ENCODE data around the gene SPARC.

The SPARC gene

DNA sequence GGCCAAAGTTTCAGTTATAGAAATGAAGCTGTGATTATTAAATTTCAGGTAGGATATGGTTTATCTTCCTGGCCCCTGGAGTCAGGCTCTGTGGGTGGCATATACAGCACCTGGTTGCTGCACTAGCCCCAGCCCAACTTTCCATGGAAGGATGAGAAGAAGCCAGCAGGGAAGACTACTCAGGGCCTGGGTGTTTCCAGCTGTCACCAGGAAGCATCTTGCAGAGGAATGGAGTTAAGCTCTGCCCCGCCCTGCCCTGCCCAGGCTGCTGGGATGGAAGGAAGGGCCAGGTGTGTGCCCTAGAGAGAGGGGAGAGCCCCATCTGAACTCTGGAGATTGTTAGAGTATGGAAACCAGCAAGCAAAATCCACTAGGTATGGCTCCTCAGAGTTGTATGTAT, 52.8 kb downstream of the SPARC start:
- no peak overlapping the region for H3K4me3 ChIP-seq (ENCODE audit: low read length in 2 of 2)
- no peaks in the 10 kb centered on the region for H3K36me3 ChIP-seq (ENCODE audit: control insufficient read depth in 2 of 2, insufficient read depth in 2 of 2, low read length in 2 of 2)

GRCh38 chr5:151632941-151633340, 53.8 kb downstream of the SPARC start:
- Histone ChIP-seq H3K4me1 (ENCODE audit: control insufficient read depth, insufficient read depth, low read length) (peaks cover 3% of the 10 kb centered on the region), H3K27me3 (ENCODE audit: control insufficient read depth in 1 of 2, insufficient read depth in 2 of 2, low read length in 2 of 2) (peaks cover 0 to 2% of the 10 kb centered on the region in 2 donors), H3K27ac (ENCODE audit: low read length) (no peak overlapping the region), H3K9ac (ENCODE audit: low read length in 2 of 2) (no peak overlapping the region), H3K9me3 (ENCODE audit: control insufficient read depth in 2 of 2, low read length in 2 of 2) (no peaks in the 10 kb centered on the region), H3K4me3 (ENCODE audit: low read length in 2 of 2) (no peak overlapping the region), H3K36me3 (ENCODE audit: control insufficient read depth in 2 of 2, insufficient read depth in 2 of 2, low read length in 2 of 2) (no peaks in the 10 kb centered on the region)

More for the DNA sequence above, 52.8 kb downstream of the SPARC start:
- Histone ChIP-seq H3K9me3 (ENCODE audit: control insufficient read depth in 2 of 2, low read length in 2 of 2) (no peaks in the 10 kb centered on the region), H3K27ac (ENCODE audit: low read length) (no peak overlapping the region), H3K4me1 (ENCODE audit: control insufficient read depth, insufficient read depth, low read length) (no peaks in the 10 kb centered on the region), H3K27me3 (ENCODE audit: control insufficient read depth in 1 of 2, insufficient read depth in 2 of 2, low read length in 2 of 2) (peaks cover 0 to 2% of the 10 kb centered on the region in 2 donors), H3K9ac (ENCODE audit: low read length in 2 of 2) (no peak overlapping the region)

- H3K36me3 ChIP-seq (ENCODE audit: control insufficient read depth in 2 of 2, insufficient read depth in 2 of 2, low read length in 2 of 2): no peaks in the 10 kb centered on the region
- peaks cover 0 to 2% of the 10 kb centered on the region in 2 donors for H3K27me3 ChIP-seq (ENCODE audit: control insufficient read depth in 1 of 2, insufficient read depth in 2 of 2, low read length in 2 of 2)
- H3K9me3 ChIP-seq (ENCODE audit: control insufficient read depth in 2 of 2, low read length in 2 of 2): no peaks in the 10 kb centered on the region
- no peak overlapping the region for H3K27ac ChIP-seq (ENCODE audit: low read length)
- H3K4me3 ChIP-seq (ENCODE audit: low read length in 2 of 2): no peak overlapping the region
- peaks cover 3% of the 10 kb centered on the region for H3K4me1 ChIP-seq (ENCODE audit: control insufficient read depth, insufficient read depth, low read length)
- H3K9ac ChIP-seq (ENCODE audit: low read length in 2 of 2): no peak overlapping the region
Observed at GRCh38 chr5:151632524-151632923, 54.2 kb downstream of the SPARC start.

DNA sequence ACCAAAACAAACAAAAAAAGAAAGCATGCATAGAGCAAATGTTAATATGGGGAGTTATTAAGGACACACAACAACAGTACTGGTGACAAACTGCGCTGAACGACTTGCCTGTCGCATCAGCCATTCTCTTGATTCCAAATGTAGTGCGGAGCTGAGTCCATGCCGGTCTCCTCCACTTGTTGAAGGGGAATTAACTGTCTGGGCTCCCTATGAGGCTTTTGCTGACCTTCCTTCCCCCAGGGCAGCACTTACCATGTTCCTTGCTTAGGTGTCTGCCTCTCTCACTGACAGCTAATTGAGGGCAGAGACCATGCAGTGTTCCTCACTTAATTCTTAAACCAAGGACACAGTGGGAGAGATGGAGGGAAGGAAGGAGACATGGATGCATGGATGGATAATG, 54.8 kb downstream of the SPARC start:
- H3K36me3 ChIP-seq (ENCODE audit: control insufficient read depth in 2 of 2, insufficient read depth in 2 of 2, low read length in 2 of 2): no peaks in the 10 kb centered on the region
- H3K27me3 ChIP-seq (ENCODE audit: control insufficient read depth in 1 of 2, insufficient read depth in 2 of 2, low read length in 2 of 2): peaks cover 0 to 2% of the 10 kb centered on the region in 2 donors
- H3K9ac ChIP-seq (ENCODE audit: low read length in 2 of 2): no peak overlapping the region
- H3K4me1 ChIP-seq (ENCODE audit: control insufficient read depth, insufficient read depth, low read length): peaks cover 3% of the 10 kb centered on the region
- no peak overlapping the region for H3K4me3 ChIP-seq (ENCODE audit: low read length in 2 of 2)
- no peak overlapping the region for H3K27ac ChIP-seq (ENCODE audit: low read length)
- no peaks in the 10 kb centered on the region for H3K9me3 ChIP-seq (ENCODE audit: control insufficient read depth in 2 of 2, low read length in 2 of 2)

GRCh38 chr5:151630088-151630487, 56.6 kb downstream of the SPARC start:
- peaks cover 3% of the 10 kb centered on the region for H3K4me1 ChIP-seq (ENCODE audit: control insufficient read depth, insufficient read depth, low read length)
- H3K9ac ChIP-seq (ENCODE audit: low read length in 2 of 2): no peak overlapping the region
- peaks cover 0 to 2% of the 10 kb centered on the region in 2 donors for H3K27me3 ChIP-seq (ENCODE audit: control insufficient read depth in 1 of 2, insufficient read depth in 2 of 2, low read length in 2 of 2)
- no peak overlapping the region for H3K4me3 ChIP-seq (ENCODE audit: low read length in 2 of 2)
- no peaks in the 10 kb centered on the region for H3K36me3 ChIP-seq (ENCODE audit: control insufficient read depth in 2 of 2, insufficient read depth in 2 of 2, low read length in 2 of 2)
- no peak overlapping the region for H3K27ac ChIP-seq (ENCODE audit: low read length)
- no peaks in the 10 kb centered on the region for H3K9me3 ChIP-seq (ENCODE audit: control insufficient read depth in 2 of 2, low read length in 2 of 2)

GRCh38 chr5:151628112-151628823, 58.4 kb downstream of the SPARC start:
- H3K9me3 ChIP-seq (ENCODE audit: control insufficient read depth in 2 of 2, low read length in 2 of 2): no peaks in the 10 kb centered on the region
- H3K27ac ChIP-seq (ENCODE audit: low read length): no peak overlapping the region
- H3K36me3 ChIP-seq (ENCODE audit: control insufficient read depth in 2 of 2, insufficient read depth in 2 of 2, low read length in 2 of 2): no peaks in the 10 kb centered on the region
- peaks cover 0 to 2% of the 10 kb centered on the region in 2 donors for H3K27me3 ChIP-seq (ENCODE audit: control insufficient read depth in 1 of 2, insufficient read depth in 2 of 2, low read length in 2 of 2)
- H3K9ac ChIP-seq (ENCODE audit: low read length in 2 of 2): no peak overlapping the region
- peaks cover 3% of the 10 kb centered on the region for H3K4me1 ChIP-seq (ENCODE audit: control insufficient read depth, insufficient read depth, low read length)
- no peak overlapping the region for H3K4me3 ChIP-seq (ENCODE audit: low read length in 2 of 2)

DNA sequence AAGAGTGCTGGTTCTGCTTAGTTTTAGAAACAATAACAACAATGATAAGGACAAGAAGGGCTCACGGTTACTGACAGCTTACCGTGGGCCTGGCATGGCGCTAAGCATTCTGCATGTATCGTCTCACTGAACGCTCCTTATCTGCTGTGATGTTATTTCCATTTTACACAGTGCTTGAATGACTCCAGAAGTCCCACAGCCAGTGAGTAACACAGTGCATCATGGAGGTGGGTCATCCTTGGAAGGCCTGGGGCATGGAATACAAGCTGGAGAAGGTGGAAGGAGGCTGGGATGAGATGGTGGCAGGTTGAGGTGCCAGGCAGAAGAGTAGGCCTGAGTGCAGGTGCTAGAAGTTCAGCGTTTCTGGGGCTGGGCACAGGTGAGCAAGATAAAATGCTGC, 59.1 kb downstream of the SPARC start:
- H3K27me3 ChIP-seq (ENCODE audit: control insufficient read depth in 1 of 2, insufficient read depth in 2 of 2, low read length in 2 of 2): peaks cover 0 to 3% of the 10 kb centered on the region in 2 donors
- no peak overlapping the region for H3K27ac ChIP-seq (ENCODE audit: low read length)
- H3K4me3 ChIP-seq (ENCODE audit: low read length in 2 of 2): no peak overlapping the region

GRCh38 chr5:151625285-151625684, 61.4 kb downstream of the SPARC start:
- Histone ChIP-seq H3K27ac (ENCODE audit: low read length) (no peak overlapping the region), H3K4me1 (ENCODE audit: control insufficient read depth, insufficient read depth, low read length) (peaks cover 3% of the 10 kb centered on the region), H3K9ac (ENCODE audit: low read length in 2 of 2) (no peak overlapping the region), H3K36me3 (ENCODE audit: control insufficient read depth in 2 of 2, insufficient read depth in 2 of 2, low read length in 2 of 2) (no peaks in the 10 kb centered on the region), H3K9me3 (ENCODE audit: control insufficient read depth in 2 of 2, low read length in 2 of 2) (no peaks in the 10 kb centered on the region), H3K4me3 (ENCODE audit: low read length in 2 of 2) (no peak overlapping the region), H3K27me3 (ENCODE audit: control insufficient read depth in 1 of 2, insufficient read depth in 2 of 2, low read length in 2 of 2) (peaks cover 0 to 5% of the 10 kb centered on the region in 2 donors)

More for the DNA sequence above, 59.1 kb downstream of the SPARC start:
- Histone ChIP-seq H3K9me3 (ENCODE audit: control insufficient read depth in 2 of 2, low read length in 2 of 2) (no peaks in the 10 kb centered on the region), H3K4me1 (ENCODE audit: control insufficient read depth, insufficient read depth, low read length) (peaks cover 3% of the 10 kb centered on the region), H3K36me3 (ENCODE audit: control insufficient read depth in 2 of 2, insufficient read depth in 2 of 2, low read length in 2 of 2) (no peaks in the 10 kb centered on the region), H3K9ac (ENCODE audit: low read length in 2 of 2) (no peak overlapping the region)

- no peak overlapping the region for H3K4me3 ChIP-seq (ENCODE audit: low read length in 2 of 2)
- peaks cover 3% of the 10 kb centered on the region for H3K4me1 ChIP-seq (ENCODE audit: control insufficient read depth, insufficient read depth, low read length)
- H3K27ac ChIP-seq (ENCODE audit: low read length): no peak overlapping the region
Observed at GRCh38 chr5:151624476-151624875, 62.2 kb downstream of the SPARC start.

GRCh38 chr5:151622367-151623088, 64.2 kb downstream of the SPARC start:
- H3K4me3 ChIP-seq (ENCODE audit: low read length in 2 of 2): no peak overlapping the region
- no peak overlapping the region for H3K27ac ChIP-seq (ENCODE audit: low read length)
- no peaks in the 10 kb centered on the region for H3K36me3 ChIP-seq (ENCODE audit: control insufficient read depth in 2 of 2, insufficient read depth in 2 of 2, low read length in 2 of 2)
- H3K4me1 ChIP-seq (ENCODE audit: control insufficient read depth, insufficient read depth, low read length): no peaks in the 10 kb centered on the region
- peaks cover 0 to 7% of the 10 kb centered on the region in 2 donors for H3K27me3 ChIP-seq (ENCODE audit: control insufficient read depth in 1 of 2, insufficient read depth in 2 of 2, low read length in 2 of 2)
- peaks cover 0 to 4% of the 10 kb centered on the region in 2 donors for H3K9me3 ChIP-seq (ENCODE audit: control insufficient read depth in 2 of 2, low read length in 2 of 2)
- H3K9ac ChIP-seq (ENCODE audit: low read length in 2 of 2): no peak overlapping the region

More at GRCh38 chr5:151624476-151624875, 62.2 kb downstream of the SPARC start:
- no peak overlapping the region for H3K9ac ChIP-seq (ENCODE audit: low read length in 2 of 2)
- H3K9me3 ChIP-seq (ENCODE audit: control insufficient read depth in 2 of 2, low read length in 2 of 2): no peaks in the 10 kb centered on the region
- H3K27me3 ChIP-seq (ENCODE audit: control insufficient read depth in 1 of 2, insufficient read depth in 2 of 2, low read length in 2 of 2): peaks cover 0 to 5% of the 10 kb centered on the region in 2 donors
- no peaks in the 10 kb centered on the region for H3K36me3 ChIP-seq (ENCODE audit: control insufficient read depth in 2 of 2, insufficient read depth in 2 of 2, low read length in 2 of 2)

GRCh38 chr5:151620461-151620840, 66.3 kb downstream of the SPARC start:
- H3K9ac ChIP-seq (ENCODE audit: low read length in 2 of 2): no peak overlapping the region
- no peaks in the 10 kb centered on the region for H3K36me3 ChIP-seq (ENCODE audit: control insufficient read depth in 2 of 2, insufficient read depth in 2 of 2, low read length in 2 of 2)
- H3K9me3 ChIP-seq (ENCODE audit: control insufficient read depth in 2 of 2, low read length in 2 of 2): peaks cover 0 to 4% of the 10 kb centered on the region in 2 donors
- no peak overlapping the region for H3K4me3 ChIP-seq (ENCODE audit: low read length in 2 of 2)
- H3K27me3 ChIP-seq (ENCODE audit: control insufficient read depth in 1 of 2, insufficient read depth in 2 of 2, low read length in 2 of 2): peaks cover 0 to 7% of the 10 kb centered on the region in 2 donors
- H3K27ac ChIP-seq (ENCODE audit: low read length): no peak overlapping the region
- no peaks in the 10 kb centered on the region for H3K4me1 ChIP-seq (ENCODE audit: control insufficient read depth, insufficient read depth, low read length)

All from stomach smooth muscle (tissue), 2 donors.